ENCODE results near the gene CALN1. TPM values are rescaled to one million over a fixed set of nuclear protein-coding genes. Genes with fewer than 3 reads are reported as not detected.

Gene CALN1
- polyA plus RNA-seq, 1 donor from 2014 or later: 7.8 TPM

DNA sequence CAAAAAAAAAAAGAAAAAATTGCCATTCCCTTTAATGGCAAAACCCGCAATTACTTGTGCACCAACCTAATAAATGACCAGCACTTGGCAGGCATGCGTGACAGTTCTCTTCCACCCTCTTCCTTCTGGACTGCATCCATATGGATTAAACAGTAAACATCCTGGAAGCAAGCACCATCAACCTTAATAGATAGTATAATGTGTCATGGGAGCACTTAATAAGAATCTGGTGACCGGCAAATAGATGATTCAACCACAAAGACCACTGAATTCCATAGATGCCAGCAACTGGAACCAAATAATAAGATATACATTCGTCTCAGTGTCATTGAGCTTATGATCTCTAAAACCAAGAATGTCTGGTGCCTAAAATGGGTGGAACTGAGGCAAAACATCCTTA is 610.2 kb downstream of the CALN1 start:
- Histone ChIP-seq H2AFZ (ENCODE audit: low read depth, low read length) (no peak overlapping the region), H4K20me1 (ENCODE audit: insufficient read depth) (no peaks in the 10 kb centered on the region), H3K9me3 (ENCODE audit: low read length) (no peaks in the 10 kb centered on the region), H3K36me3 (ENCODE audit: insufficient read depth, low read length) (no peaks in the 10 kb centered on the region), H3K9ac (ENCODE audit: low read length) (no peak overlapping the region), H3K27me3 (ENCODE audit: insufficient read depth, low read depth, low read length) (no peaks in the 10 kb centered on the region), H3K9me2 (ENCODE audit: insufficient read depth, low read length) (no peaks in the 10 kb centered on the region), H3K4me2 (ENCODE audit: low read length) (no peak overlapping the region), H3K4me3 (ENCODE audit: low read length) (no peak overlapping the region), H3F3A (ENCODE audit: insufficient read depth, low read length, poor library complexity, severe bottlenecking) (no peaks in the 10 kb centered on the region), H3K79me2 (replicated peaks; ENCODE audit: insufficient read depth, low read length) (no peaks in the 10 kb centered on the region), H3K27ac (ENCODE audit: low read length) (no peak overlapping the region)
- TF ChIP-seq MXI1 (conservative IDR thresholded peaks at IDR 0.05; ENCODE audit: poor library complexity, severe bottlenecking): no peak

DNA sequence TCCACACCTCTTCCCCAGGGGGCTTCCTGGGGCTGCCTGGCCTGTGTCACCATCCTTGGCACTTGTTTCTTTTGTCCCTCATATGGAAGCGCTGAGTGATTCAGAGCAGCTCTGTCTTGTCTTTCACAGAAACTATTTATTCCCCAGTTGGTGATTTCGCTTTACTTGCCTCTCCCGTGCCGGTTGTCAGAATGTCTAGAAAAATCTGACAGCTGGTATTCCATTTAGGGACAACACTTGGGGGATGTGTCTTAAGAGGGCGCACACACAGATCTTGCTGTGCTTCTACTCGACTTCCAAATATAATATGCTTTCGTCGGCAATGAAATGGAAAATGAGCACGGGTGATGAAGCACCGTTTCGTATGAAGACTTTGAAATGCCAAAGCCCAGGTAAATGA is 611.8 kb downstream of the CALN1 start:
- Histone ChIP-seq H3K4me2 (ENCODE audit: low read length) (no peak overlapping the region), H3K27ac (ENCODE audit: low read length) (no peak overlapping the region), H3K9me2 (ENCODE audit: insufficient read depth, low read length) (no peaks in the 10 kb centered on the region), H3K9ac (ENCODE audit: low read length) (no peak overlapping the region), H4K20me1 (ENCODE audit: insufficient read depth) (no peaks in the 10 kb centered on the region), H3K27me3 (ENCODE audit: insufficient read depth, low read depth, low read length) (no peaks in the 10 kb centered on the region), H3F3A (ENCODE audit: insufficient read depth, low read length, poor library complexity, severe bottlenecking) (no peaks in the 10 kb centered on the region), H3K79me2 (replicated peaks; ENCODE audit: insufficient read depth, low read length) (no peaks in the 10 kb centered on the region), H3K4me3 (ENCODE audit: low read length) (no peak overlapping the region), H3K36me3 (ENCODE audit: insufficient read depth, low read length) (no peaks in the 10 kb centered on the region), H3K9me3 (ENCODE audit: low read length) (no peaks in the 10 kb centered on the region), H2AFZ (ENCODE audit: low read depth, low read length) (no peak overlapping the region)
- TF ChIP-seq, protein P1, sequence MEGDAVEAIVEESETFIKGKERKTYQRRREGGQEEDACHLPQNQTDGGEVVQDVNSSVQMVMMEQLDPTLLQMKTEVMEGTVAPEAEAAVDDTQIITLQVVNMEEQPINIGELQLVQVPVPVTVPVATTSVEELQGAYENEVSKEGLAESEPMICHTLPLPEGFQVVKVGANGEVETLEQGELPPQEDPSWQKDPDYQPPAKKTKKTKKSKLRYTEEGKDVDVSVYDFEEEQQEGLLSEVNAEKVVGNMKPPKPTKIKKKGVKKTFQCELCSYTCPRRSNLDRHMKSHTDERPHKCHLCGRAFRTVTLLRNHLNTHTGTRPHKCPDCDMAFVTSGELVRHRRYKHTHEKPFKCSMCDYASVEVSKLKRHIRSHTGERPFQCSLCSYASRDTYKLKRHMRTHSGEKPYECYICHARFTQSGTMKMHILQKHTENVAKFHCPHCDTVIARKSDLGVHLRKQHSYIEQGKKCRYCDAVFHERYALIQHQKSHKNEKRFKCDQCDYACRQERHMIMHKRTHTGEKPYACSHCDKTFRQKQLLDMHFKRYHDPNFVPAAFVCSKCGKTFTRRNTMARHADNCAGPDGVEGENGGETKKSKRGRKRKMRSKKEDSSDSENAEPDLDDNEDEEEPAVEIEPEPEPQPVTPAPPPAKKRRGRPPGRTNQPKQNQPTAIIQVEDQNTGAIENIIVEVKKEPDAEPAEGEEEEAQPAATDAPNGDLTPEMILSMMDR (IDR thresholded peaks at IDR 0.05; ENCODE audit: poor library complexity, severe bottlenecking): no peak
- no peak for TF ChIP-seq SMC3 (conservative IDR thresholded peaks at IDR 0.05; ENCODE audit: poor library complexity)
- TF ChIP-seq TAF1 (IDR thresholded peaks at IDR 0.05; ENCODE audit: low read depth): no peak
- TF ChIP-seq REST (IDR thresholded peaks at IDR 0.05; ENCODE audit: borderline replicate concordance): no peak
- TF ChIP-seq MXI1 (conservative IDR thresholded peaks at IDR 0.05; ENCODE audit: poor library complexity, severe bottlenecking): no peak
- TF ChIP-seq RAD21 (conservative IDR thresholded peaks at IDR 0.05): no peak
- no peak for TF ChIP-seq EP300 (conservative IDR thresholded peaks at IDR 0.05; ENCODE audit: poor library complexity, severe bottlenecking)
- TF ChIP-seq EZH2 (IDR thresholded peaks at IDR 0.05; ENCODE audit: borderline replicate concordance, insufficient read depth, low read length, poor library complexity, severe bottlenecking): no peak
- no peak for TF ChIP-seq POLR2AphosphoS5 (IDR thresholded peaks at IDR 0.05)

DNA sequence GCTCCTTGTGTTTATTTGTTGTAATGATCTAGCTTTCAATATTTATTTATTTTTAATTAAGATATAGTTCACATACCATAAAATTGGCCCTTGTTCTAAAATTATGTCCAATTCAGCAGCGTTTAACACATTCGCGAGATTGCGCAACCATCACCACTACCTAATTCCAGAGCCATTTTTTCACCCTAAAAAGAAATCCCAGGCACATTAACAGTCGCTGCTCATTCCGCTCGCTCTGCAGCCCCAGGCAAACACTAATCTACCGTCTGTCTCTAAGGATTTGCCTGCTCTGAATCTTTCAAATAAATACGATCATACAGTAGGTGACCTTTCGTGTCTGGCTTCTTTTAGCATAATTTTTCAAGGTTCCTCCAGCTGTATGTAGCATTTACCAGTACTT is 616.7 kb downstream of the CALN1 start:
- no peaks in the 10 kb centered on the region for H3K27me3 ChIP-seq (ENCODE audit: insufficient read depth, low read depth, low read length)
- no peaks in the 10 kb centered on the region for H4K20me1 ChIP-seq (ENCODE audit: insufficient read depth)

More for the DNA sequence above, 616.7 kb downstream of the CALN1 start:
- no peak for TF ChIP-seq EZH2 (IDR thresholded peaks at IDR 0.05; ENCODE audit: borderline replicate concordance, insufficient read depth, low read length, poor library complexity, severe bottlenecking)
- TF ChIP-seq REST (IDR thresholded peaks at IDR 0.05; ENCODE audit: borderline replicate concordance): no peak
- TF ChIP-seq EP300 (conservative IDR thresholded peaks at IDR 0.05; ENCODE audit: poor library complexity, severe bottlenecking): no peak
- TF ChIP-seq SMC3 (conservative IDR thresholded peaks at IDR 0.05; ENCODE audit: poor library complexity): no peak
- TF ChIP-seq TAF1 (IDR thresholded peaks at IDR 0.05; ENCODE audit: low read depth): no peak
- TF ChIP-seq RAD21 (conservative IDR thresholded peaks at IDR 0.05): no peak
- no peak for TF ChIP-seq POLR2AphosphoS5 (IDR thresholded peaks at IDR 0.05)
- TF ChIP-seq MXI1 (conservative IDR thresholded peaks at IDR 0.05; ENCODE audit: poor library complexity, severe bottlenecking): no peak
- TF ChIP-seq, protein P1 (IDR thresholded peaks at IDR 0.05; ENCODE audit: poor library complexity, severe bottlenecking): no peak
- Histone ChIP-seq H2AFZ (ENCODE audit: low read depth, low read length) (no peak overlapping the region), H3K4me2 (ENCODE audit: low read length) (no peak overlapping the region), H3K9me2 (ENCODE audit: insufficient read depth, low read length) (no peaks in the 10 kb centered on the region), H3F3A (ENCODE audit: insufficient read depth, low read length, poor library complexity, severe bottlenecking) (no peaks in the 10 kb centered on the region), H3K36me3 (ENCODE audit: insufficient read depth, low read length) (no peaks in the 10 kb centered on the region), H3K79me2 (replicated peaks; ENCODE audit: insufficient read depth, low read length) (no peaks in the 10 kb centered on the region), H3K9me3 (ENCODE audit: low read length) (no peaks in the 10 kb centered on the region), H3K4me3 (ENCODE audit: low read length) (no peak overlapping the region), H3K9ac (ENCODE audit: low read length) (no peak overlapping the region), H3K27ac (ENCODE audit: low read length) (no peak overlapping the region)

Measured in neural cell (in vitro differentiated cells).